ENCODE data around the gene FBXO38. TPM values are rescaled to one million over a fixed set of nuclear protein-coding genes. Genes with fewer than 3 reads are reported as not detected.

Gene FBXO38
- total and polyA plus RNA-seq, 2 of the 13 experiments (the other 11 are each of a cell fraction or from before 2014, with no cell fraction given): 24.8 to 35.9 TPM

DNA sequence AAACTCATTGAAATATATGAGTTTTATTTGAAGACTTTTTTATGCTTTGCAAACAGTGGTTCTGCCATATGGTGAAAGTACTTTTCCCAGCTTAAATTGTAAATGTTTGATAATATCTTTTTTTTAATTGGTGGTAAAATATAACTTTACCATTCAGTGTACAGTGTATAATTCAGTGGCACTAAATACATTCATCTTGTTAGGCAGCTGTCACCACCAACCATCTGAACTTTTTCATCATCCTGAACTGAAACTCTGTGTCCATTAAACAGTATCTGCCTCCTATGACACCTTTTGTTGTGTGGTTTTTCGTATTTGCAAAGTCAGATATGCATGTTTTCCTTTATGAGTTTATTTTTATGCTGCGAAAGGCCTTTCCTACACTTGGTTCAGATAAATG, 45.1 kb downstream of the FBXO38 start (continued):
- TF ChIP-seq, protein P1, sequence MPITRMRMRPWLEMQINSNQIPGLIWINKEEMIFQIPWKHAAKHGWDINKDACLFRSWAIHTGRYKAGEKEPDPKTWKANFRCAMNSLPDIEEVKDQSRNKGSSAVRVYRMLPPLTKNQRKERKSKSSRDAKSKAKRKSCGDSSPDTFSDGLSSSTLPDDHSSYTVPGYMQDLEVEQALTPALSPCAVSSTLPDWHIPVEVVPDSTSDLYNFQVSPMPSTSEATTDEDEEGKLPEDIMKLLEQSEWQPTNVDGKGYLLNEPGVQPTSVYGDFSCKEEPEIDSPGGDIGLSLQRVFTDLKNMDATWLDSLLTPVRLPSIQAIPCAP (CRISPR knock-in tag; IDR thresholded peaks at IDR 0.05; ENCODE audit: low read depth): no peak
- no peak for TF ChIP-seq HOXA7 (CRISPR knock-in tag; IDR thresholded peaks at IDR 0.05)
- TF ChIP-seq, protein P2, sequence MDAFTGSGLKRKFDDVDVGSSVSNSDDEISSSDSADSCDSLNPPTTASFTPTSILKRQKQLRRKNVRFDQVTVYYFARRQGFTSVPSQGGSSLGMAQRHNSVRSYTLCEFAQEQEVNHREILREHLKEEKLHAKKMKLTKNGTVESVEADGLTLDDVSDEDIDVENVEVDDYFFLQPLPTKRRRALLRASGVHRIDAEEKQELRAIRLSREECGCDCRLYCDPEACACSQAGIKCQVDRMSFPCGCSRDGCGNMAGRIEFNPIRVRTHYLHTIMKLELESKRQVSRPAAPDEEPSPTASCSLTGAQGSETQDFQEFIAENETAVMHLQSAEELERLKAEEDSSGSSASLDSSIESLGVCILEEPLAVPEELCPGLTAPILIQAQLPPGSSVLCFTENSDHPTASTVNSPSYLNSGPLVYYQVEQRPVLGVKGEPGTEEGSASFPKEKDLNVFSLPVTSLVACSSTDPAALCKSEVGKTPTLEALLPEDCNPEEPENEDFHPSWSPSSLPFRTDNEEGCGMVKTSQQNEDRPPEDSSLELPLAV (CRISPR knock-in tag; conservative IDR thresholded peaks at IDR 0.05; ENCODE audit: low read depth): no peak

DNA sequence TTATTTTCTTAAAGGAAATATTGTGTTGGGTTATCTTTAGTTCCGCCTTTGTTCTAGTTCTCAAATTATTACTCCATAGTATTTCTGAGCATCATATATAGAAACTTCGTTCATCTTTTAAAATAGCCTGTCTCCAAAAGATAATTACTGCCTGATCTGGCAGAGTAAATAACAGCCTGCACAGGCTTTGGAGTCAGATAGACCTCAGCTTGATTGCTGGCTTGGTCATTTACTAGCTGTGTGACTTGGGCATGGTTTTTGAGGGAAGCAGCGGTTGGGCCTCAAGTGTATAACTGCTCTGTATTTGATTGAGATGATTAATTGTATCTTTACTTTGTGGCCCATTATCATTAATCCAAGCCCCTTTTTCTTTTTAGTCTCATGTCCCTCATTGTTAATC, 50.1 kb downstream of the FBXO38 start:
- no peaks in the 10 kb centered on the region for H4K20me1 ChIP-seq (ENCODE audit: insufficient read depth, low read length)
- H3K4me2 ChIP-seq (ENCODE audit: low read depth, low read length): no peak overlapping the region
- no peak overlapping the region for H3K9ac ChIP-seq (ENCODE audit: insufficient read depth, low read depth, low read length)
- FAIRE-seq (no peak), DNase-seq (ENCODE audit: low spot score) (no peak), ATAC-seq (no peak)
- no TSS peak for BruUV-seq (replicated peaks)
- H2AFZ ChIP-seq (ENCODE audit: low read length): no peak overlapping the region
- POLR2A ChIA-PET: no interaction called here
- H3K27me3 ChIP-seq (ENCODE audit: control insufficient read depth in 1 of 2, insufficient read depth in 2 of 2, low read length in 2 of 2): no peaks in the 10 kb centered on the region
- no peak overlapping the region for H3K27ac ChIP-seq (ENCODE audit: extremely low read length, insufficient read depth, low read length)
- H3K9me3 ChIP-seq (ENCODE audit: low read length): no peaks in the 10 kb centered on the region
- in situ Hi-C loops (cut with HindIII; ENCODE audit: extremely low pct_ligation_motif_present, low pct_unique_long_range_greater_than_20kb): no loop called here
- H3K4me3 ChIP-seq (replicated peaks in 1 of 3; ENCODE audit: insufficient read depth in 1 of 3, low read depth in 2 of 3, low read length in 3 of 3): no peak overlapping the region
- CTCF ChIA-PET (ENCODE audit: low intra/inter-chr PET ratio, low total read pairs): no interaction called here
- WGBS (ENCODE audit: low lambda C conversion rate): 95% methylated on average over 3 of the region's 3 CpGs
- H3K36me3 ChIP-seq (replicated peaks in 1 of 2; ENCODE audit: control insufficient read depth in 1 of 2, insufficient read depth in 2 of 2, low read length in 2 of 2): peaks cover 3 to 28% of the 10 kb centered on the region in 2 experiments
- H3K4me1 ChIP-seq (ENCODE audit: insufficient read depth, low read length): no peaks in the 10 kb centered on the region
- intact Hi-C loops (cut with micrococcal nuclease; ENCODE audit: unreplicated experiment): no loop called here
- H3K79me2 ChIP-seq (ENCODE audit: insufficient read depth, low read length): no peaks in the 10 kb centered on the region
- TF ChIP-seq NAIF1 (CRISPR knock-in tag; IDR thresholded peaks at IDR 0.05; ENCODE audit: borderline replicate concordance) (no peak), NCOA2 (CRISPR knock-in tag; IDR thresholded peaks at IDR 0.05) (no peak), ZNF709 (CRISPR knock-in tag; IDR thresholded peaks at IDR 0.05) (no peak), ZNF510 (CRISPR knock-in tag; IDR thresholded peaks at IDR 0.05; ENCODE audit: low read depth) (no peak), ZNF256 (CRISPR knock-in tag; conservative IDR thresholded peaks at IDR 0.05) (no peak)
- TF ChIP-seq, protein P3, sequence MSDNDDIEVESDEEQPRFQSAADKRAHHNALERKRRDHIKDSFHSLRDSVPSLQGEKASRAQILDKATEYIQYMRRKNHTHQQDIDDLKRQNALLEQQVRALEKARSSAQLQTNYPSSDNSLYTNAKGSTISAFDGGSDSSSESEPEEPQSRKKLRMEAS (IDR thresholded peaks at IDR 0.05): no peak
- TF ChIP-seq, protein P4, sequence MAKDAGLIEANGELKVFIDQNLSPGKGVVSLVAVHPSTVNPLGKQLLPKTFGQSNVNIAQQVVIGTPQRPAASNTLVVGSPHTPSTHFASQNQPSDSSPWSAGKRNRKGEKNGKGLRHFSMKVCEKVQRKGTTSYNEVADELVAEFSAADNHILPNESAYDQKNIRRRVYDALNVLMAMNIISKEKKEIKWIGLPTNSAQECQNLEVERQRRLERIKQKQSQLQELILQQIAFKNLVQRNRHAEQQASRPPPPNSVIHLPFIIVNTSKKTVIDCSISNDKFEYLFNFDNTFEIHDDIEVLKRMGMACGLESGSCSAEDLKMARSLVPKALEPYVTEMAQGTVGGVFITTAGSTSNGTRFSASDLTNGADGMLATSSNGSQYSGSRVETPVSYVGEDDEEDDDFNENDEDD (CRISPR knock-in tag; IDR thresholded peaks at IDR 0.05; ENCODE audit: borderline replicate concordance): no peak
- TF ChIP-seq, protein P5, sequence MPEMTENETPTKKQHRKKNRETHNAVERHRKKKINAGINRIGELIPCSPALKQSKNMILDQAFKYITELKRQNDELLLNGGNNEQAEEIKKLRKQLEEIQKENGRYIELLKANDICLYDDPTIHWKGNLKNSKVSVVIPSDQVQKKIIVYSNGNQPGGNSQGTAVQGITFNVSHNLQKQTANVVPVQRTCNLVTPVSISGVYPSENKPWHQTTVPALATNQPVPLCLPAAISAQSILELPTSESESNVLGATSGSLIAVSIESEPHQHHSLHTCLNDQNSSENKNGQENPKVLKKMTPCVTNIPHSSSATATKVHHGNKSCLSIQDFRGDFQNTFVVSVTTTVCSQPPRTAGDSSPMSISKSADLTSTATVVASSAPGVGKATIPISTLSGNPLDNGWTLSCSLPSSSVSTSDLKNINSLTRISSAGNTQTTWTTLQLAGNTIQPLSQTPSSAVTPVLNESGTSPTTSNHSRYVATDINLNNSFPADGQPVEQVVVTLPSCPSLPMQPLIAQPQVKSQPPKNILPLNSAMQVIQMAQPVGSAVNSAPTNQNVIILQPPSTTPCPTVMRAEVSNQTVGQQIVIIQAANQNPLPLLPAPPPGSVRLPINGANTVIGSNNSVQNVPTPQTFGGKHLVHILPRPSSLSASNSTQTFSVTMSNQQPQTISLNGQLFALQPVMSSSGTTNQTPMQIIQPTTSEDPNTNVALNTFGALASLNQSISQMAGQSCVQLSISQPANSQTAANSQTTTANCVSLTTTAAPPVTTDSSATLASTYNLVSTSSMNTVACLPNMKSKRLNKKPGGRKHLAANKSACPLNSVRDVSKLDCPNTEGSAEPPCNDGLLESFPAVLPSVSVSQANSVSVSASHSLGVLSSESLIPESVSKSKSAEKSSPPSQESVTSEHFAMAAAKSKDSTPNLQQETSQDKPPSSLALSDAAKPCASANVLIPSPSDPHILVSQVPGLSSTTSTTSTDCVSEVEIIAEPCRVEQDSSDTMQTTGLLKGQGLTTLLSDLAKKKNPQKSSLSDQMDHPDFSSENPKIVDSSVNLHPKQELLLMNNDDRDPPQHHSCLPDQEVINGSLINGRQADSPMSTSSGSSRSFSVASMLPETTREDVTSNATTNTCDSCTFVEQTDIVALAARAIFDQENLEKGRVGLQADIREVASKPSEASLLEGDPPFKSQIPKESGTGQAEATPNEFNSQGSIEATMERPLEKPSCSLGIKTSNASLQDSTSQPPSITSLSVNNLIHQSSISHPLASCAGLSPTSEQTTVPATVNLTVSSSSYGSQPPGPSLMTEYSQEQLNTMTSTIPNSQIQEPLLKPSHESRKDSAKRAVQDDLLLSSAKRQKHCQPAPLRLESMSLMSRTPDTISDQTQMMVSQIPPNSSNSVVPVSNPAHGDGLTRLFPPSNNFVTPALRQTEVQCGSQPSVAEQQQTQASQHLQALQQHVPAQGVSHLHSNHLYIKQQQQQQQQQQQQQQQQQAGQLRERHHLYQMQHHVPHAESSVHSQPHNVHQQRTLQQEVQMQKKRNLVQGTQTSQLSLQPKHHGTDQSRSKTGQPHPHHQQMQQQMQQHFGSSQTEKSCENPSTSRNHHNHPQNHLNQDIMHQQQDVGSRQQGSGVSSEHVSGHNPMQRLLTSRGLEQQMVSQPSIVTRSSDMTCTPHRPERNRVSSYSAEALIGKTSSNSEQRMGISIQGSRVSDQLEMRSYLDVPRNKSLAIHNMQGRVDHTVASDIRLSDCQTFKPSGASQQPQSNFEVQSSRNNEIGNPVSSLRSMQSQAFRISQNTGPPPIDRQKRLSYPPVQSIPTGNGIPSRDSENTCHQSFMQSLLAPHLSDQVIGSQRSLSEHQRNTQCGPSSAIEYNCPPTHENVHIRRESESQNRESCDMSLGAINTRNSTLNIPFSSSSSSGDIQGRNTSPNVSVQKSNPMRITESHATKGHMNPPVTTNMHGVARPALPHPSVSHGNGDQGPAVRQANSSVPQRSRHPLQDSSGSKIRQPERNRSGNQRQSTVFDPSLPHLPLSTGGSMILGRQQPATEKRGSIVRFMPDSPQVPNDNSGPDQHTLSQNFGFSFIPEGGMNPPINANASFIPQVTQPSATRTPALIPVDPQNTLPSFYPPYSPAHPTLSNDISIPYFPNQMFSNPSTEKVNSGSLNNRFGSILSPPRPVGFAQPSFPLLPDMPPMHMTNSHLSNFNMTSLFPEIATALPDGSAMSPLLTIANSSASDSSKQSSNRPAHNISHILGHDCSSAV (CRISPR knock-in tag; IDR thresholded peaks at IDR 0.05; ENCODE audit: borderline replicate concordance): no peak

Data from HepG2 (cell line).